GM12878 (cell line): ENCODE measurements around the gene SELENOS. TPM values are rescaled to one million over a fixed set of nuclear protein-coding genes. Genes with fewer than 3 reads are reported as not detected.

Experiments used
- ATAC-seq: fragments of 200-7000 bp; cut with Tn5 transposase; 3 replicates; pipeline ENCODE4 v1.9.1; 2020; ENCODE audit warnings: mild to moderate bottlenecking, moderate library complexity
- BruUV-seq: library from RNA; stranded (reverse); fragments of 400-500 nt; replicated peaks from 2 replicates; lab custom pipeline; 2021; lab: Mats Ljungman, UMichigan
- CTCF ChIA-PET: fragments of 300-600 bp; sonication (Branson Sonifier 250); formaldehyde crosslinking; extraction: SDS; loops from one replicate; lab custom pipeline; 2021; ENCODE audit warnings: inconsistent platforms; lab: Yijun Ruan, JAX
- POLR2A ChIA-PET: fragments of 350-600 bp; formaldehyde crosslinking; extraction: SDS; loops from one replicate; lab custom pipeline; 2021; ENCODE audit warnings: inconsistent platforms; lab: Charles Lee
- RAD21 ChIA-PET: fragments of 300-600 bp; sonication (Branson Sonifier 250); formaldehyde crosslinking; loops from one replicate; lab custom pipeline; 2023; ENCODE audit warnings: antibody characterized with exemption; ENCODE audit not compliant: unreplicated experiment; lab: Charles Lee
- SMC1A ChIA-PET: fragments of 300-600 bp; sonication (Branson Sonifier 250); formaldehyde crosslinking; loops from one replicate; lab custom pipeline; 2023; ENCODE audit not compliant: unreplicated experiment, uncharacterized antibody; lab: Charles Lee
- DNase-seq: peaks from one replicate; pipeline ENCODE4 v3.0.0-alpha.2; 2011; ENCODE audit warnings: low read depth, low spot score
- FAIRE-seq: peaks from 3 replicates; lab custom pipeline; 2011; peaks lifted over from hg19 to GRCh38; lab: Jason Lieb, UNC
- H2AFZ ChIP-seq: 2 replicates; pipeline ENCODE4 v1.6.0; 2011; ENCODE audit warnings: low read depth, low read length, control low read depth; ENCODE audit not compliant: control insufficient read depth
- H3K27ac ChIP-seq: 2 replicates; pipeline ENCODE4 v1.5.1; 2011; ENCODE audit warnings: control low read depth; ENCODE audit not compliant: control insufficient read depth, insufficient read depth
- H3K27me3 ChIP-seq, 2 experiments: replicated peaks in 1 of 2; 2 replicates each; pipeline versions ENCODE4 v1.6.0 to v1.6.1; 2011; ENCODE audit warnings: low read length in 1 of 2; ENCODE audit not compliant: control insufficient read depth in 2 of 2, insufficient read depth in 2 of 2
- H3K36me3 ChIP-seq, 2 experiments: 2 replicates each; pipeline ENCODE4 v1.5.1; 2011; ENCODE audit warnings: low read length in 1 of 2; ENCODE audit not compliant: control insufficient read depth in 2 of 2, insufficient read depth in 2 of 2
- H3K4me1 ChIP-seq: 2 replicates; pipeline ENCODE4 v1.6.1; 2011; ENCODE audit warnings: mild to moderate bottlenecking, low read length, moderate library complexity, mixed read lengths; ENCODE audit not compliant: control insufficient read depth, insufficient read depth
- H3K4me2 ChIP-seq: 2 replicates; pipeline ENCODE4 v1.6.0; 2011; ENCODE audit warnings: control low read depth; ENCODE audit not compliant: control insufficient read depth, insufficient read depth
- H3K4me3 ChIP-seq: fragments of 200-600 bp; sonication (generic); 2 replicates; pipeline ENCODE4 v1.5.1; 2016
- H3K79me2 ChIP-seq: 2 replicates; pipeline ENCODE4 v1.6.0; 2011; ENCODE audit warnings: low read length; ENCODE audit not compliant: control insufficient read depth, insufficient read depth
- H3K9ac ChIP-seq: 2 replicates; pipeline ENCODE4 v1.8.0; 2011; ENCODE audit warnings: low read length, control low read depth, mixed read lengths; ENCODE audit not compliant: control insufficient read depth, insufficient read depth
- H3K9me3 ChIP-seq: replicated peaks from 3 replicates; pipeline ENCODE4 v1.5.1; 2011; ENCODE audit warnings: mild to moderate bottlenecking, low read length; ENCODE audit not compliant: control insufficient read depth, insufficient read depth
- H4K20me1 ChIP-seq: 2 replicates; pipeline ENCODE4 v1.6.0; 2011; ENCODE audit not compliant: control insufficient read depth, insufficient read depth
- ASH2L ChIP-seq: fragments of 300-600, 200-600 bp; sonication (generic); IDR thresholded peaks from 2 replicates; pipeline ENCODE4 v1.6.1; 2017; ENCODE audit warnings: low read depth, mild to moderate bottlenecking, borderline replicate concordance
- CREM ChIP-seq: IDR thresholded peaks from 2 replicates; pipeline ENCODE4 v1.6.1; 2014; ENCODE audit warnings: antibody characterized with exemption, low read depth
- ELK1 ChIP-seq: IDR thresholded peaks from 2 replicates; pipeline ENCODE4 v1.6.1; 2012; ENCODE audit warnings: low read depth, low read length, improper control_type of control experiment
- ESRRA ChIP-seq: IDR thresholded peaks from 2 replicates; pipeline ENCODE4 v1.6.1; 2012; ENCODE audit warnings: mild to moderate bottlenecking, low read length, improper control_type of control experiment
- JUNB ChIP-seq: IDR thresholded peaks from 2 replicates; pipeline ENCODE4 v1.6.1; 2016; ENCODE audit warnings: antibody characterized with exemption, mild to moderate bottlenecking
- PAX5 ChIP-seq: IDR thresholded peaks from 2 replicates; pipeline ENCODE4 v1.6.1; 2011; ENCODE audit warnings: low read depth, low read length, borderline replicate concordance
- SMAD5 ChIP-seq: IDR thresholded peaks from 2 replicates; pipeline ENCODE4 v1.6.1; 2016; ENCODE audit warnings: antibody characterized with exemption, low read depth
- STAT1 ChIP-seq: fragments of 450-650 bp; conservative IDR thresholded peaks from 2 replicates; pipeline ENCODE4 v1.6.1; 2014; ENCODE audit warnings: antibody characterized with exemption, mild to moderate bottlenecking
- TCF12 ChIP-seq: IDR thresholded peaks from 2 replicates; pipeline ENCODE4 v1.6.1; 2011; ENCODE audit warnings: low read depth, mild to moderate bottlenecking, low read length
- ZBTB40 ChIP-seq: fragments of 450-650 bp; IDR thresholded peaks from 2 replicates; pipeline ENCODE4 v1.6.1; 2016; ENCODE audit warnings: mild to moderate bottlenecking, moderate library complexity, borderline replicate concordance
- ZSCAN29 ChIP-seq: fragments of 450-650 bp; IDR thresholded peaks from 2 replicates; pipeline ENCODE4 v1.6.1; 2017; ENCODE audit warnings: mild to moderate bottlenecking, moderate library complexity
- WGBS: methylation state at CpG from one replicate; pipeline ENCODE4 v1.1.6; 2016; ENCODE audit warnings: low lambda C conversion rate; ENCODE audit not compliant: insufficient replicate concordance, insufficient coverage; ENCODE audit errors: missing lambda C conversion rate; 5-methylcytosine and 5-hydroxymethylcytosine counted together
- in situ Hi-C: fragments of 300-500 bp; cut with MboI; formaldehyde crosslinking; loops from 9 replicates; pipeline ENCODE4 v1.14.3; 2018; ENCODE audit warnings: mixed read lengths
- intact Hi-C: fragments of 100-400 bp; cut with micrococcal nuclease; formaldehyde crosslinking; loops from one replicate; pipeline ENCODE4 v1.14.2; 2022; ENCODE audit not compliant: unreplicated experiment
- polyA plus RNA-seq, 11 experiments: library from polyadenylated mRNA; depleted of rRNA in 4 of 11; unstranded in 6 of 11; stranded (reverse) in 5 of 11; fragments of >200 nt; fragmentation: Nextera tagmentation in 4 of 11; fragmentation: Illumina TruSeq in 1 of 11; extraction: Ambion mirVana in 4 of 11; extraction: Trizol in 1 of 11; gene quantifications; 1 replicate in 1 of 11; 2 replicates in 10 of 11; pipeline versions ENCODE4 v1.2.1 to v1.2.3, GENCODE V29; 2011 to 2016; ENCODE audit warnings: inconsistent platforms in 2 of 11, missing spikeins in 2 of 11, low read depth in 1 of 11
- total RNA-seq, 4 experiments: library from RNA; depleted of rRNA in 3 of 4; stranded (reverse); fragments of >200 nt in 3 of 4; fragmentation: Illumina TruSeq in 1 of 4; extraction: Trizol in 1 of 4; gene quantifications; 2 replicates each; pipeline versions ENCODE4 v1.2.1 to v1.2.3, GENCODE V29; 2013 to 2021
- TF ChIP-seq, protein P1 (sequence below): IDR thresholded peaks from 2 replicates; pipeline ENCODE4 v1.6.1; 2011; ENCODE audit warnings: low read depth, mild to moderate bottlenecking, low read length, moderate library complexity, borderline replicate concordance; ENCODE audit errors: extremely low read depth
- TF ChIP-seq, protein P2 (sequence below): fragments of 450-650 bp; IDR thresholded peaks from 2 replicates; pipeline ENCODE4 v1.6.1; 2018; ENCODE audit warnings: borderline replicate concordance, mild to moderate bottlenecking; ENCODE audit not compliant: partially characterized antibody

Gene SELENOS
- total and polyA plus RNA-seq, 10 of the 15 experiments (the other 5 are each of a cell fraction or from before 2014, with no cell fraction given): 25.8 to 90.1 (median 37.3) TPM

- intact Hi-C loops: loop anchor here (1.0 to 2.0 kb wide), 3 partner anchors 18 to 692 kb away; partner anchors contain the start of genes ASB7, LINS1 and SELENOS
- DNase-seq (peak; percentile 68), FAIRE-seq (peak; percentile 66), ATAC-seq (peak; percentile 88)
- peak within 1 kb of the TSS; percentile 96 for H3K9ac ChIP-seq
- peaks cover 0 to 5% of the 10 kb centered on the region in 2 experiments; a peak in 2 of 4 replicates for H3K36me3 ChIP-seq
- peak within 1 kb of the TSS; percentile 96 for H3K4me2 ChIP-seq
- no peaks in the 10 kb centered on the region for H3K9me3 ChIP-seq
- no peaks in the 10 kb centered on the region for H4K20me1 ChIP-seq
- POLR2A ChIA-PET: interaction anchor here (0.7 to 3.9 kb wide), 6 partner anchors 10 to 359 kb away, joined by 4 to 21 read pairs (median 4); partner anchors contain the start of gene CHSY1
- H3K27ac ChIP-seq: peak within 1 kb of the TSS; percentile 95
- RAD21 ChIA-PET: interaction anchor here (0.6 to 5.6 kb wide), 8 partner anchors 19 to 359 kb away, joined by 3 to 24 read pairs (median 4); no protein-coding TSS in a partner anchor
- H3K79me2 ChIP-seq: peaks cover 56% of the 10 kb centered on the region
- H3K4me1 ChIP-seq: peaks cover 8% of the 10 kb centered on the region
- no TSS peak for BruUV-seq
- peak within 1 kb of the TSS; percentile 97 for H2AFZ ChIP-seq
- 1% methylated on average over 87 of the region's 87 CpGs for WGBS
- CTCF ChIA-PET: interaction anchor here (0.7 to 4.2 kb wide), 14 partner anchors 10 to 671 kb away, joined by 3 to 38 read pairs (median 4); partner anchors contain the start of gene TM2D3
- no peaks in the 10 kb centered on the region for H3K27me3 ChIP-seq
- SMC1A ChIA-PET: interaction anchor here (0.9 to 3.6 kb wide), 10 partner anchors 9 to 355 kb away, joined by 3 to 30 read pairs (median 7); no protein-coding TSS in a partner anchor
- peak within 1 kb of the TSS; percentile 87 for H3K4me3 ChIP-seq
- in situ Hi-C loops: loop anchor here (5.0 kb wide), 1 partner anchor 347 kb away; no protein-coding TSS in a partner anchor
- TF ChIP-seq ZBTB40 (peak; percentile 72; the same call in 1 of the 2 replicates), ZSCAN29 (no peak), STAT1 (no peak), ELK1 (peak; percentile 95), TCF12 (peak; percentile 58; the same call in 1 of the 2 replicates), CREM (peak; percentile 61), ASH2L (peak; percentile 88; the same call in 1 of the 2 replicates), SMAD5 (peak; percentile 75; the same call in 1 of the 2 replicates), ESRRA (no peak), JUNB (no peak), PAX5 (0 out of 2 replicates have a peak, but pooled peaks have one; percentile 22)
- TF ChIP-seq, protein P1, sequence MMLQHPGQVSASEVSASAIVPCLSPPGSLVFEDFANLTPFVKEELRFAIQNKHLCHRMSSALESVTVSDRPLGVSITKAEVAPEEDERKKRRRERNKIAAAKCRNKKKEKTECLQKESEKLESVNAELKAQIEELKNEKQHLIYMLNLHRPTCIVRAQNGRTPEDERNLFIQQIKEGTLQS: no peak
- TF ChIP-seq, protein P2, sequence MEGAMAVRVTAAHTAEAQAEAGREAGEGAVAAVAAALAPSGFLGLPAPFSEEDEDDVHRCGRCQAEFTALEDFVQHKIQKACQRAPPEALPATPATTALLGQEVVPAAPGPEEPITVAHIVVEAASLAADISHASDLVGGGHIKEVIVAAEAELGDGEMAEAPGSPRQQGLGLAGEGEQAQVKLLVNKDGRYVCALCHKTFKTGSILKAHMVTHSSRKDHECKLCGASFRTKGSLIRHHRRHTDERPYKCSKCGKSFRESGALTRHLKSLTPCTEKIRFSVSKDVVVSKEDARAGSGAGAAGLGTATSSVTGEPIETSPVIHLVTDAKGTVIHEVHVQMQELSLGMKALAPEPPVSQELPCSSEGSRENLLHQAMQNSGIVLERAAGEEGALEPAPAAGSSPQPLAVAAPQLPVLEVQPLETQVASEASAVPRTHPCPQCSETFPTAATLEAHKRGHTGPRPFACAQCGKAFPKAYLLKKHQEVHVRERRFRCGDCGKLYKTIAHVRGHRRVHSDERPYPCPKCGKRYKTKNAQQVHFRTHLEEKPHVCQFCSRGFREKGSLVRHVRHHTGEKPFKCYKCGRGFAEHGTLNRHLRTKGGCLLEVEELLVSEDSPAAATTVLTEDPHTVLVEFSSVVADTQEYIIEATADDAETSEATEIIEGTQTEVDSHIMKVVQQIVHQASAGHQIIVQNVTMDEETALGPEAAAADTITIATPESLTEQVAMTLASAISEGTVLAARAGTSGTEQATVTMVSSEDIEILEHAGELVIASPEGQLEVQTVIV: peak; percentile 58
Measured at GRCh38 chr15:101294731-101295606, 17.7 kb upstream of the SELENOS start, which contains the start of gene SNRPA1. Gene SNRPA1, minus strand, starts transcription at chr15:101295248. Its CDS starts 70 bp downstream, at chr15:101295178.
